ENCODE measurements around the gene STARD3. TPM values are rescaled to one million over a fixed set of nuclear protein-coding genes. Genes with fewer than 3 reads are reported as not detected.

STARD3 gene
- total RNA-seq, 1 donor from 2014 or later: 11.5 TPM

DNA sequence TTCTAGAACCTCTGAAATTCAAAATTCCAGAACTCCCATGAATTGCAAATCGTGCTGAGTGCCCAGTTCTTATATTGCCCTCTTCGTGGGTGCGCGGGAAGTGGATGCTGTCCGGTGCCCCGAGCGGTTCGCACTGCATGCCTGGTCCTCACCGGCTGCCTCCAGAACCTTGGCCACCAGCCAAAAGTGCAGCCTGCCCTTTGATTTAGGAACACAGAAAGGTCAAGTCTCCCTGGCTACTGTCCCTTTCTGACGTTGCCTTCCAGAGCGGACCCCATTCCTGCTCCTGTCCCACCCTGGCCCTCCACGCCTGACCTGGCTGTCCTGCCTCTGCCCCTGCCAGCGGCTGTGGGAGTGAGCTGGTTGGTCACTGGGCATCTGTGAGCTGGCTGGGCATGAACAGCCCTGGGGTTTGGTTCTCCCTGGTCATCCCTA lies 38.9 kb upstream of the STARD3 start:
- H3K4me3 ChIP-seq (ENCODE audit: low read length in 3 of 3): no peak overlapping the region
- H3K27me3 ChIP-seq (ENCODE audit: control insufficient read depth in 3 of 3, insufficient read depth in 3 of 3, low read length in 3 of 3): peaks cover 84 to 92% (median 87%) of the 10 kb centered on the region in 3 donors
- no peak overlapping the region for H3K9ac ChIP-seq (ENCODE audit: low read depth in 1 of 3, low read length in 3 of 3)
- no peaks in the 10 kb centered on the region for H3K36me3 ChIP-seq (ENCODE audit: control insufficient read depth in 3 of 3, insufficient read depth in 3 of 3, low read length in 3 of 3)
- no peaks in the 10 kb centered on the region for H3K9me3 ChIP-seq (ENCODE audit: control insufficient read depth in 3 of 3, low read length in 3 of 3)
- H3K4me1 ChIP-seq (ENCODE audit: control insufficient read depth in 3 of 3, insufficient read depth in 3 of 3, low read length in 3 of 3): peaks cover 2 to 15% (median 14%) of the 10 kb centered on the region in 3 donors
- H3K27ac ChIP-seq (ENCODE audit: low read depth, low read length): no peak overlapping the region

DNA sequence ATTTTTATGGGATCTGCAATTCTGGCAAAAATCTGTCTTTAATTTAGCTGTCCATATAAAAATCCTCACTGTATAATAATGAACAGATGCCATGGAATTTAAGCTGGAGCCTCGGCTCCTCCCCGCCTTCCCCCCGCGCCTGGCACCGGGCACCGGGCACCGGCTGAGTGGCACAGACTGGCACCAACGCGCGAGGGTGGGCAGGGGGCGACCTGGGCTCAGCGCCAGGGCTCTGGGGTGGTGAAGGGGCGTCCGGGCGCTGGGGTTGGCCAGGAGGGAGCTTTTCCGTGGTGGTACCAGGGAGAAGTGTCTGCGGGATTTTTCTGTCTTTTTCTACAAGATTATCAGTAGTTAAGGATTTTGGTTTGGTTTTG lies 38.3 kb upstream of the STARD3 start:
- Histone ChIP-seq H3K4me1 (ENCODE audit: control insufficient read depth in 3 of 3, insufficient read depth in 3 of 3, low read length in 3 of 3) (peaks cover 2 to 15% (median 14%) of the 10 kb centered on the region in 3 donors), H3K4me3 (ENCODE audit: low read length in 3 of 3) (no peak overlapping the region), H3K27me3 (ENCODE audit: control insufficient read depth in 3 of 3, insufficient read depth in 3 of 3, low read length in 3 of 3) (peaks cover 84 to 93% (median 87%) of the 10 kb centered on the region in 3 donors), H3K27ac (ENCODE audit: low read depth, low read length) (no peak overlapping the region), H3K9me3 (ENCODE audit: control insufficient read depth in 3 of 3, low read length in 3 of 3) (no peaks in the 10 kb centered on the region), H3K9ac (ENCODE audit: low read depth in 1 of 3, low read length in 3 of 3) (no peak overlapping the region), H3K36me3 (ENCODE audit: control insufficient read depth in 3 of 3, insufficient read depth in 3 of 3, low read length in 3 of 3) (no peaks in the 10 kb centered on the region)

DNA sequence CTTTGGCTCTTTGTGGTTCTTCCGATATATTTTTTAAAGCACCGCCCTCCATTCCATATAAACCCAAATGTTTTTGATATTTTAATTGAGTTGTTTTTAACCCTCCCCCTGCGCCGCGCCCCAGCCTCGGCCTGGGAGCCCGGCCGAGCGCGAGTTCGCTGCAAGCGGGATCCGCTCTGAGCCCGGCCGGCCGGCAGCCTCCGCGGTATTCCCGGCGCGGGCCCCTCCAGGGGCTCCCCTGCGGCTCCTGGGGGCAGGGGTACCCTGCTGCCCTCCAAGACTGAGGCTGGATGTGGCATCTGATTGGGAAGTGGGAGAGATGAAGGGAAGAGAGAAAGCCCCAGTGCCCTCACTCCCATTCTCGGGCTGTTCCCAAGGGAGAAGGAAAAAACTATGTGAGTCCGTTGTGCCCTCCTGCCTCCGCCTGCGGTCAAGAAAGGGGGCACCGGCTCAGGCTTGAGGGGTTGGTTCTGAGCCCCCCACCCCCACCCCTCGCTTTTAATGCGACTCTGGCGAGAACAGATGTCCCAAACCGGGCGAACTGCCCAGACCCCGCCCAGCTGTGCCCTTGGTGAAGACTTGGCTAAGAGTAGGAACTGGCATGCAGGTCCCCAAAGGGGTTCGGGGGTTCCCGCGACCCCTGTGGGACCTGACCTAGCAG lies 37.8 kb upstream of the STARD3 start:
- Histone ChIP-seq H3K27me3 (ENCODE audit: control insufficient read depth in 3 of 3, insufficient read depth in 3 of 3, low read length in 3 of 3) (peaks cover 87 to 93% (median 90%) of the 10 kb centered on the region in 3 donors), H3K4me3 (ENCODE audit: low read length in 3 of 3) (no peak overlapping the region), H3K9me3 (ENCODE audit: control insufficient read depth in 3 of 3, low read length in 3 of 3) (no peaks in the 10 kb centered on the region), H3K27ac (ENCODE audit: low read depth, low read length) (no peak overlapping the region), H3K36me3 (ENCODE audit: control insufficient read depth in 3 of 3, insufficient read depth in 3 of 3, low read length in 3 of 3) (no peaks in the 10 kb centered on the region), H3K4me1 (ENCODE audit: control insufficient read depth in 3 of 3, insufficient read depth in 3 of 3, low read length in 3 of 3) (peaks cover 2 to 15% (median 14%) of the 10 kb centered on the region in 3 donors), H3K9ac (ENCODE audit: low read depth in 1 of 3, low read length in 3 of 3) (no peak overlapping the region)

DNA sequence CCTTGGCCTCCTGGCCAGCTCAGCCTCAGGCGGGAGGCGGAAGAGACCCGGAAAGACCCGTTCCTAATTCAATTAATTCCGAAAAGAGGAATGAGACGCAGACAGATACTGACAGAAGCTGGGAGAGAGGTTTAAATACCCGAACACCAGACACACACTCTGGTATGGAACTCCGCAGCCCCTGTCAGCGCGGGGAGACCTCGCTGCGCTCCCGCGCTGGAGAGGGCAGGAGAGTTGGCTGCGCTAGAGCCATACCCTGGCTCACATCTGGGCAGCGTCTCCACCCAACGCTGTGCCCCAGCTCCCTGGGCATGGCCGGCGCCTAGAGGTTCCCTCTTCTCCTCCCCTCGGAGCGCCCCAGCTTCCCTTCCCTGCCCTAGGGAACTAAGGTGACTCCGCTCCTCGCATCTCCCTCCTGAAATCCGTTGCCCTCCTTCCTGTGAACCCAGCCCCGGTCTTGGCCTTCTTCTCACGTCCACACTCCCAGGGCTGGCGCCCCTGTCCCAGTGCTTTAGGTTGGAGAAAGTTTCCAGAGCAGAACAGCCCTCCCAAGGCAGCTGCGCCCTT lies 37.2 kb upstream of the STARD3 start:
- Histone ChIP-seq H3K4me3 (ENCODE audit: low read length in 3 of 3) (no peak overlapping the region), H3K9ac (ENCODE audit: low read depth in 1 of 3, low read length in 3 of 3) (no peak overlapping the region), H3K4me1 (ENCODE audit: control insufficient read depth in 3 of 3, insufficient read depth in 3 of 3, low read length in 3 of 3) (peaks cover 2 to 15% (median 14%) of the 10 kb centered on the region in 3 donors), H3K9me3 (ENCODE audit: control insufficient read depth in 3 of 3, low read length in 3 of 3) (no peaks in the 10 kb centered on the region), H3K27me3 (ENCODE audit: control insufficient read depth in 3 of 3, insufficient read depth in 3 of 3, low read length in 3 of 3) (peaks cover 91 to 93% (median 92%) of the 10 kb centered on the region in 3 donors), H3K36me3 (ENCODE audit: control insufficient read depth in 3 of 3, insufficient read depth in 3 of 3, low read length in 3 of 3) (no peaks in the 10 kb centered on the region), H3K27ac (ENCODE audit: low read depth, low read length) (no peak overlapping the region)

DNA sequence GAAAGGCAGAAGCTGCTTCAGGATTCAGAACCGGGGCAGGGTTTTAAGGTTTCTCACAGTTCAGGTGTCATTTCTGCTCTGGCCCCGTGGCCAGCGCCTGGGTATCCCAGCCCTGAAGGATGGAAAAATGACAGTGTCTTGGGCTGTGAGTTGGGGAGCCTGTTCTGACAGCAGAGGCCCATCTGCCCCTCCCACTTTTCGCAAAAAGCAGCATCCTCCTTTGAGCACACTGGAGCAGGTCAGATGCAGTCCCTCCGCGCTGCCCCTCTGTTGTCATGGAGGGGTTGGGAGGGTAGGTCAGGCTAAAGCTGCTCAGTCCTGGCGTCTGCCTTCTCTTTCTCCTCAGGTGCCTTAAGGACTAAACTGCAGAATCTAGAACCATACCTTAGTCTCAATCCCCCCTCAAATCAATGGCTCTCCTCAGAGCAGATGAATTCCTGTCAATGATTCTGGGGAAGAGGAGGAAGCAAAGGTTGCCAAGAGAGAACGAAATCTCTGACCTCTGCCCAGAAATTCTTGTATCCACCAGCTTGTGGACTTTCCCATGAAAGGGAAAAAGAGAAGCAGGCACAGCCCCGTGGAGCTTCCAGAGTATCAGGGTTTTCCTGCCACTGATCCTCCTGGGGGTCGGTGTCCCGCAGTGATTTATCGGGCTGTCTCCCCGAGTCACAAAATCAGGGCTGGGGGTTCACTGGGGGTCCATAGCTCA lies 36.5 kb upstream of the STARD3 start:
- H3K4me3 ChIP-seq (ENCODE audit: low read length in 3 of 3): no peak overlapping the region
- no peaks in the 10 kb centered on the region for H3K36me3 ChIP-seq (ENCODE audit: control insufficient read depth in 3 of 3, insufficient read depth in 3 of 3, low read length in 3 of 3)
- peaks cover 2 to 21% (median 19%) of the 10 kb centered on the region in 3 donors for H3K4me1 ChIP-seq (ENCODE audit: control insufficient read depth in 3 of 3, insufficient read depth in 3 of 3, low read length in 3 of 3)
- no peak overlapping the region for H3K9ac ChIP-seq (ENCODE audit: low read depth in 1 of 3, low read length in 3 of 3)
- no peak overlapping the region for H3K27ac ChIP-seq (ENCODE audit: low read depth, low read length)
- H3K9me3 ChIP-seq (ENCODE audit: control insufficient read depth in 3 of 3, low read length in 3 of 3): no peaks in the 10 kb centered on the region
- H3K27me3 ChIP-seq (ENCODE audit: control insufficient read depth in 3 of 3, insufficient read depth in 3 of 3, low read length in 3 of 3): peaks cover 91 to 93% (median 93%) of the 10 kb centered on the region in 3 donors

DNA sequence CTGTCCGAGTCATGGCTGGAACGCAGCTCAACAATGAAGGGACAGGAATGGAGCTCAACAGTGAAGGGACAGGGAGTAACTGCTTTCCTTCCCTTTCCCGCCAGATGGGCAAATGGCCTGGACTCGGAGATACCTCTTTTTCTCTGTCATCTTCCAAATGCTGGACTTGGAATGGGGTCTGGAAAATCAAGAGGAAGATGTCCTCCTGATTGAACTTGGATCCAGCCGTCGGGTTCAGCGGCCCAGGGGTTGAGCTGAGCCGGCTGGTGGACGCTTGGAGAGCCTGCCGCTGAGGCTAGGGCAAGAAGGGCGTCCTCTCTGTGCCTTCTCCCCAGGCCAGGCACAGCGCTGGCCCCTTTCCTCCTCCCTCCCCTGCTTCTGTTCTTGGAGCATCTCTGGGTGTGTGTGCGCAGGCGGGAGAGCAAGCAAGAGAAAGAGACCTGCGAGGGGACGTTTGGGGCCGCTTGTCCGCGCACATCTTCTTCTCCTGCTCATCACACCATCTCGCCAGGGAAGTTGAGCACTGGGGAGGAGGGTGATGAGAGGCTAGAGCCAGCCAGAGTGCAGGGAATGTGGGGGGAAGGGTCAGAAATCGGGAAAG lies 35.8 kb upstream of the STARD3 start:
- peaks cover 7 to 27% (median 23%) of the 10 kb centered on the region in 3 donors for H3K4me1 ChIP-seq (ENCODE audit: control insufficient read depth in 3 of 3, insufficient read depth in 3 of 3, low read length in 3 of 3)
- no peaks in the 10 kb centered on the region for H3K9me3 ChIP-seq (ENCODE audit: control insufficient read depth in 3 of 3, low read length in 3 of 3)
- no peak overlapping the region for H3K9ac ChIP-seq (ENCODE audit: low read depth in 1 of 3, low read length in 3 of 3)
- H3K27ac ChIP-seq (ENCODE audit: low read depth, low read length): no peak overlapping the region
- no peak overlapping the region for H3K4me3 ChIP-seq (ENCODE audit: low read length in 3 of 3)
- peaks cover 91 to 93% (median 93%) of the 10 kb centered on the region in 3 donors for H3K27me3 ChIP-seq (ENCODE audit: control insufficient read depth in 3 of 3, insufficient read depth in 3 of 3, low read length in 3 of 3)
- no peaks in the 10 kb centered on the region for H3K36me3 ChIP-seq (ENCODE audit: control insufficient read depth in 3 of 3, insufficient read depth in 3 of 3, low read length in 3 of 3)

DNA sequence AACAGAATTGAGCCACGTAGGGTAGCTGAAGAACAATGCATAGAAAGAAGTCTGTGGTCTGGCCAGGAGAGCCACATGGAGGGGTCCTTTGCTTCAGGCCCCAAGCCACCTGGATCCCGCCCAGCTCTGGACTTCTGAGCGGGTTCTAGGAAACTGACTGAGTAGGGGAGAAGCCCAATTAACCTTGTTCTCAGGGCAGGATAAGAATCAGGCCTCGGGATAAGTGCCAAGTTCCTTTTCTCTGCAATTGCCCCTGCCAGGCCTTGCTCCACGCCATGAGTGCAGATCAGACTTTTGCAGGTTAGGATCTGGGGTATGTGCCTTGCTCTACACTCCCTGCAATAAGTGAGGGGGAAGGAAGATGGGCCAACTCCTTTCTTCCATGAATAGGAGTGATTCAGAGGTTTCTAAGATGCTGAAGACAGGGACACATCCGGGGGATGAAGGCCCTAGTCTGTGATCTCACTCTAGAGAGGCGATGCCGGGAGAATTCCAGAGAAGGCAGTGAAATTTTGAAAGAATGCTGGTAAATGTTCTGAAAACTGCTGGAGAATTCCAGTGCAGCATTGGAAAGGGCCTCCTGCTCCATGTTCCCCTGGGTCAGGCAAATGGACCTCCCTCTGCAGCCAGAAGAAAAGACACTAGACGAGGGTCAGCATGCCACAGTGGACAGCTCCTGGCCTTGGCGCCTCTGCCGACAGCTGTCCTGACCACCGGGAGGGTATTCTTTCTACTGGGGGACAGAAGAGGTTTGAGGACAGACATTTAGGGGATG lies 35.0 kb upstream of the STARD3 start:
- Histone ChIP-seq H3K4me3 (ENCODE audit: low read length in 3 of 3) (no peak overlapping the region), H3K9ac (ENCODE audit: low read depth in 1 of 3, low read length in 3 of 3) (no peak overlapping the region), H3K27ac (ENCODE audit: low read depth, low read length) (no peak overlapping the region), H3K4me1 (ENCODE audit: control insufficient read depth in 3 of 3, insufficient read depth in 3 of 3, low read length in 3 of 3) (peaks cover 8 to 35% (median 28%) of the 10 kb centered on the region in 3 donors), H3K27me3 (ENCODE audit: control insufficient read depth in 3 of 3, insufficient read depth in 3 of 3, low read length in 3 of 3) (peaks cover 92 to 94% (median 93%) of the 10 kb centered on the region in 3 donors), H3K36me3 (ENCODE audit: control insufficient read depth in 3 of 3, insufficient read depth in 3 of 3, low read length in 3 of 3) (no peaks in the 10 kb centered on the region), H3K9me3 (ENCODE audit: control insufficient read depth in 3 of 3, low read length in 3 of 3) (no peaks in the 10 kb centered on the region)

DNA sequence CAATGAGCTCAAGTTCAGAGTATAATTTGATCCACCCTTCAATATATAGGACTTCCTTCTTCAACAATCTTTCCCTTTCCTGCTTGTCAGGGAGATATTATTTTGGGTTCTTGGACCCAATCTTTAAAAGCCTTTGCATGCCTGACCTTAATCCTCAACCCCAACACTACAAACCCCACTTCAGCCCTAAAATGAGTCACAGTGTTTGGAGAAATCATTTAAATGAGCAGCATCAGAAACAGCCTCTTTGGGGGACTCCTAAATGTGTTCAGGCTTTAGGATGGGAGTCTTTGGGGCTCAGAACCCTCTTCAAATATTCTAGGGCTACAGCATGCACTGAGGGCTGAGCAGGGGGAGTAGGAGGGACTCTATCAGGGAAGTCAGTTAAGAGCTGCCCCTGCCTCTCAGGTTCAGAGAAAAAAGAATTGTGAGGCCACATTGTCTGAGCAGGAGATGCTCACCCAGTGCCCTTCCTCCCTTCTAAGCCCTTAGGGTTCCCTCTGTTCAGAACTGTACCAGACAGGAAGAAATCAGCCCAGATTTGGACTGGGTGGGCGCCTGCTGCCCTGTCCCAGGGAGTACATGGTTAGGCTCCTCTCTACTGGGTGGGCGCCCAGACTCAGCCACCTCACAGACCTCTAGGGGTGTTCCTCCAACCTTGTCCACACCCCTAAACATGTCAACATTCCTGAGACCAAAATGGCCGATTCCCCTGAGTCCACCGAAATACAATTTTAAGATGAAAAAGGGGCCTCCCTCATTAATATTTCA lies 34.2 kb upstream of the STARD3 start:
- Histone ChIP-seq H3K27ac (ENCODE audit: low read depth, low read length) (no peak overlapping the region), H3K4me3 (ENCODE audit: low read length in 3 of 3) (no peak overlapping the region), H3K4me1 (ENCODE audit: control insufficient read depth in 3 of 3, insufficient read depth in 3 of 3, low read length in 3 of 3) (peaks cover 8 to 39% (median 30%) of the 10 kb centered on the region in 3 donors), H3K9me3 (ENCODE audit: control insufficient read depth in 3 of 3, low read length in 3 of 3) (no peaks in the 10 kb centered on the region), H3K9ac (ENCODE audit: low read depth in 1 of 3, low read length in 3 of 3) (no peak overlapping the region), H3K36me3 (ENCODE audit: control insufficient read depth in 3 of 3, insufficient read depth in 3 of 3, low read length in 3 of 3) (no peaks in the 10 kb centered on the region), H3K27me3 (ENCODE audit: control insufficient read depth in 3 of 3, insufficient read depth in 3 of 3, low read length in 3 of 3) (peaks cover 93 to 94% (median 94%) of the 10 kb centered on the region in 3 donors)
